Gastrocnemius medialis (tissue), 4 donors: ENCODE results near the gene CDC42BPA. TPM values are rescaled to one million over a fixed set of nuclear protein-coding genes. Genes with fewer than 3 reads are reported as not detected.

Experiments used
- ATAC-seq, 2 donors: fragments of 150-250 bp; one replicate each; pipeline ENCODE4 v1.9.1; 2016
- DNase-seq, 2 donors: peaks; one replicate each; pipeline ENCODE4 v3.0.0-alpha.2; 2019
- H3K27ac ChIP-seq, 4 donors: fragments of 200-600 bp; sonication (generic); 1 replicate in 1 of 4; 2 replicates in 3 of 4; pipeline ENCODE4 v1.5.1; 2016 to 2018; ENCODE audit warnings: mild to moderate bottlenecking in 2 of 4, moderate library complexity in 1 of 4
- H3K27me3 ChIP-seq, 3 donors: fragments of 200-600 bp; sonication (generic) in 2 of 3; 1 replicate in 1 of 3; 2 replicates in 2 of 3; pipeline versions ENCODE4 v1.5.1 to v1.6.0; 2016 to 2019; ENCODE audit warnings: mild to moderate bottlenecking in 1 of 3, moderate library complexity in 1 of 3
- H3K36me3 ChIP-seq, 2 donors: fragments of 200-600 bp; sonication (generic) in 1 of 2; one replicate each; pipeline ENCODE4 v1.5.1; 2017 to 2018
- H3K4me1 ChIP-seq, 2 donors: fragments of 200-600 bp; sonication (generic) in 1 of 2; one replicate each; pipeline ENCODE4 v1.5.1; 2016 to 2017; ENCODE audit warnings: mild to moderate bottlenecking in 2 of 2
- H3K4me3 ChIP-seq, 4 donors: fragments of 200-600 bp; sonication (generic) in 3 of 4; 1 replicate in 1 of 4; 2 replicates in 3 of 4; pipeline ENCODE4 v1.5.1; 2016 to 2019; ENCODE audit warnings: mild to moderate bottlenecking in 2 of 4
- H3K9me3 ChIP-seq, 3 donors: fragments of 200-600 bp; sonication (generic) in 2 of 3; 1 replicate in 1 of 3; 2 replicates in 2 of 3; pipeline ENCODE4 v1.5.1; 2016 to 2019
- POLR2A ChIP-seq, 2 donors: fragments of 450-650 bp; IDR thresholded peaks; one replicate each; pipeline ENCODE4 v1.6.1; 2017; ENCODE audit warnings: antibody characterized with exemption in 2 of 2, mild to moderate bottlenecking in 2 of 2, moderate library complexity in 2 of 2
- in situ Hi-C, 4 donors: fragments of 200-750 bp; cut with MboI; loops; one replicate each; pipeline versions ENCODE4 v1.15.0 to v1.8.0; 2017; ENCODE audit warnings: low sequenced_read_pairs in 4 of 4
- intact Hi-C: fragments of 100-400 bp; cut with DNase I; formaldehyde crosslinking; loops from one replicate; pipeline ENCODE4 v1.15.1; 2023; ENCODE audit warnings: low total_unique reads
- total RNA-seq, 4 donors: library from RNA; depleted of rRNA; stranded (reverse); fragments of >200 nt; gene quantifications; one replicate each; pipeline versions ENCODE4 v1.1.0 to v1.2.3, GENCODE V29; 2016
- TF ChIP-seq, protein P1 (sequence below), 5 experiments: fragments of 450-650 bp in 3 of 5; fragments of 200-600 bp in 2 of 5; sonication (generic) in 2 of 5; IDR thresholded peaks in 4 of 5; conservative IDR thresholded peaks in 1 of 5; 1 replicate in 4 of 5; 2 replicates in 1 of 5; pipeline ENCODE4 v1.5.1; 2016 to 2019; ENCODE audit warnings: antibody characterized with exemption in 5 of 5, mild to moderate bottlenecking in 3 of 5, moderate library complexity in 3 of 5

The CDC42BPA gene
- total RNA-seq, 4 donors from 2014 or later: 13.9 to 30.6 (median 16.6) TPM

DNA sequence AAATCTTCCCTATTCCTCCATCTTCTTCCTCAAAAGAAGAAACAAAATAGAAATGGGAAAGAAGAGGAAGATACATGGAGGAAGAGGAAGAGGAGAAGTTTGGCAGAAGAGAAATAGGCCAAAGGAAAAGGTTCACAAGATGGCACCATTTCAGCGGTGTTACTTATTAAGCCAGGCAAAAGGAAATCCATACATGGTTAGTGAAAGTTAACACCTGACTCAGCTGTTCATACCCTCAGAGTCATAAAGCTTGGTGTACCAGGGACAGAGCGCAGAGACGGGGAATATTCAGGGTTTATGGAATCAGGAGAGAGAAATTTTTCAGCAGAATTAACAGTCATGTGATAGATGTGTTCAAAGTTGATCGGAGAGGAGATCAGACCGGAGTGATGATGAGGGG, 307.6 kb downstream of the CDC42BPA start:
- Histone ChIP-seq H3K27ac (no peak overlapping the region), H3K4me1 (peaks cover 0 to 4% of the 10 kb centered on the region in 2 donors), H3K4me3 (no peak overlapping the region), H3K9me3 (no peaks in the 10 kb centered on the region), H3K27me3 (no peaks in the 10 kb centered on the region), H3K36me3 (peaks cover 0 to 7% of the 10 kb centered on the region in 2 donors)
- in situ Hi-C loops: no loop called here
- TF ChIP-seq, protein P1, sequence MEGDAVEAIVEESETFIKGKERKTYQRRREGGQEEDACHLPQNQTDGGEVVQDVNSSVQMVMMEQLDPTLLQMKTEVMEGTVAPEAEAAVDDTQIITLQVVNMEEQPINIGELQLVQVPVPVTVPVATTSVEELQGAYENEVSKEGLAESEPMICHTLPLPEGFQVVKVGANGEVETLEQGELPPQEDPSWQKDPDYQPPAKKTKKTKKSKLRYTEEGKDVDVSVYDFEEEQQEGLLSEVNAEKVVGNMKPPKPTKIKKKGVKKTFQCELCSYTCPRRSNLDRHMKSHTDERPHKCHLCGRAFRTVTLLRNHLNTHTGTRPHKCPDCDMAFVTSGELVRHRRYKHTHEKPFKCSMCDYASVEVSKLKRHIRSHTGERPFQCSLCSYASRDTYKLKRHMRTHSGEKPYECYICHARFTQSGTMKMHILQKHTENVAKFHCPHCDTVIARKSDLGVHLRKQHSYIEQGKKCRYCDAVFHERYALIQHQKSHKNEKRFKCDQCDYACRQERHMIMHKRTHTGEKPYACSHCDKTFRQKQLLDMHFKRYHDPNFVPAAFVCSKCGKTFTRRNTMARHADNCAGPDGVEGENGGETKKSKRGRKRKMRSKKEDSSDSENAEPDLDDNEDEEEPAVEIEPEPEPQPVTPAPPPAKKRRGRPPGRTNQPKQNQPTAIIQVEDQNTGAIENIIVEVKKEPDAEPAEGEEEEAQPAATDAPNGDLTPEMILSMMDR (IDR thresholded peaks at IDR 0.05 in 4 of 5, conservative IDR thresholded peaks at IDR 0.05 in 1 of 5): no peak
- TF ChIP-seq POLR2A (IDR thresholded peaks at IDR 0.05): no peak
- intact Hi-C loops: no loop called here
- ATAC-seq (peak; percentile 44 to 67), DNase-seq (no peak)

DNA sequence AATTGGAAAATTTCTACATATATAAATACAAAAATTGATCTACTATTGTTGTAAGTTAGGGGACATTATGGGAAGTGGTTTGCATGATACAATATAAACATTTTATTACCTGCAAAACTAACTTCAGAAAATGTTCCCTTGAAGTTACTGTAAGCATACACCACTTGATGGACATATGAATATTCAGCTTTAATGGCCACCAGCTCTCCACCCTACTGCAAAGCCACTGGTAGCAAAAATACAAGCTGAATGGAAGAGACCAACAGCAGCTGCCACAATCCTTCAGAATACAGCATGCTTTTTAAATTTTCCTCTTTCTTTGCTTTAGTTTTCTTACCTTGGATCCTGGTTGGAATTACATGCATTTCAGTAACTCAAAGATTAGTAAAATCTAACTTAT, 308.4 kb downstream of the CDC42BPA start:
- Histone ChIP-seq H3K4me3 (no peak overlapping the region), H3K9me3 (no peaks in the 10 kb centered on the region), H3K27ac (no peak overlapping the region), H3K36me3 (peaks cover 0 to under 1% of the 10 kb centered on the region in 2 donors), H3K4me1 (peaks cover 0 to 4% of the 10 kb centered on the region in 2 donors), H3K27me3 (no peaks in the 10 kb centered on the region)
- ATAC-seq (no peak), DNase-seq (no peak)
- in situ Hi-C loops: no loop called here
- intact Hi-C loops: no loop called here
- TF ChIP-seq, protein P1 (IDR thresholded peaks at IDR 0.05 in 4 of 5, conservative IDR thresholded peaks at IDR 0.05 in 1 of 5): no peak
- TF ChIP-seq POLR2A (IDR thresholded peaks at IDR 0.05): no peak

DNA sequence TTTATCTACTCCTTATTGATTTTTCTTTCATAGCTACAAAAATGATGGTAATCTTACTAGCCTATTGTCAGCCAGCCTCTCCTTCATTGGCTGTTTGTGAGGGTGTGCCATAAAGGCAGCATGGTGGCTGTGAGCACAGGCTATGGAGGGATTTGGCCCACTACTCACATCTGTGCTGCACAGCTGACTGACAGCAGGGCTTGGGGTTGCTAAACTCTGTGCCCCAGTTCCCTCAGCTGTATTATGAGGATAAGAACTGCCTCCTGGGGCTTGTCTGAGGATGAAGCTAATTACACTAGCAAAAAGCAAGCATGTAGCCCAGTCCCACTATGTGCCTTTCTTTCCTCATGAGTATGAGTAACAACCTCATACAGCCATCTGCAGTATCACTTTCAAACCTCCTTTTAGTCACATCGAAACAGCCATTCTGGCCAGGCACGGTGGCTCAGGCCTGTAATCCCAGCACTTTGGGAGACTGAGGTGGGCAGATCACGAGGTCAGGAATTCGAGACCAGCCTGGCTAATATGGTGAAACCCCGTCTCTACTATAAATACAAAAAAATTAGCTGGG, 312.0 kb downstream of the CDC42BPA start:
- Histone ChIP-seq H3K27ac (no peak overlapping the region), H3K9me3 (no peaks in the 10 kb centered on the region), H3K36me3 (peaks cover 0 to 10% of the 10 kb centered on the region in 2 donors), H3K4me1 (peaks cover 0 to 4% of the 10 kb centered on the region in 2 donors), H3K27me3 (no peaks in the 10 kb centered on the region), H3K4me3 (no peak overlapping the region)
- in situ Hi-C loops (no loop called here), intact Hi-C loops (no loop called here)
- ATAC-seq (no peak), DNase-seq (no peak)
- TF ChIP-seq POLR2A (IDR thresholded peaks at IDR 0.05): no peak
- TF ChIP-seq, protein P1 (IDR thresholded peaks at IDR 0.05 in 4 of 5, conservative IDR thresholded peaks at IDR 0.05 in 1 of 5): no peak

DNA sequence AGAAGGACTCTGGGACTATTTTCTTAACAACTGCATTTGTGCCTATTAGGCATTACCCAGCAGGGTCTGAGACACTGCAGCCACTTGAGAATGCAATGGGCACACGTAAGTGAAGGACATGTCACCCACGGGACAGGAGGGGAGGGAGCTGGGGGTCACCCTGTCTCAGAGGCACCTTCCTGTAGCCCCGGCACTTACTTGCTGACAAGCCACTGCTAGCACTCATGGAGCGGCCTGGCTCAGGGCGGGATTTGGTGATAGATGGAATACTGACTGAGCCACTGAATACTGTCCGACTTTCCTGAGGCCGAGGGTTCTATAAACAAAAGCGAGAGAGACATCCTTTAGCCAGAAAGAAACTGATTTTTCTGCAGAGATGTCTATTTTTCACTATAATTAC, 313.5 kb downstream of the CDC42BPA start:
- in situ Hi-C loops: no loop called here
- Histone ChIP-seq H3K27me3 (no peaks in the 10 kb centered on the region), H3K27ac (no peak overlapping the region), H3K36me3 (peaks cover 0 to 10% of the 10 kb centered on the region in 2 donors), H3K4me3 (no peak overlapping the region), H3K4me1 (no peaks in the 10 kb centered on the region), H3K9me3 (no peaks in the 10 kb centered on the region)
- DNase-seq (no peak), ATAC-seq (no peak)
- intact Hi-C loops: no loop called here
- TF ChIP-seq, protein P1 (IDR thresholded peaks at IDR 0.05 in 4 of 5, conservative IDR thresholded peaks at IDR 0.05 in 1 of 5): no peak
- TF ChIP-seq POLR2A (IDR thresholded peaks at IDR 0.05): no peak

DNA sequence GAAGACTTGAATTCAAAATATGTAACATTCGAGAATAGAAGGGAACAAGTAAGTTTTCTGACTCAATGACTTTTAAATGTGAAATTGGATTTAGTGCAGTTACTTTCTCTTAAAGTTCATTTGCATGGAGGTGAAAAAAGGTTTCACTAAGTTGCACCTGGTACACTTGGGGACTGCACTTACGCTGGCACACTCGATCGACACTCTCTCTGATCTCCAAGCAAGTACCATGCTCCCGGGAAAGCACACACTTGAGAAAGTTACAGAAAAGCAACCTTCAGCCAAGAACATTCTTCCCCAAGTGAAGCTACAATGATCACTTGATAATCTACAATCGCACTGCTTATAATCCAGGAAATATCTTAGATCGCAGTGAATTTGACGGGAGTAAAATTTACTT, 315.1 kb downstream of the CDC42BPA start:
- no peak for TF ChIP-seq POLR2A (IDR thresholded peaks at IDR 0.05)
- in situ Hi-C loops (no loop called here), intact Hi-C loops (no loop called here)
- H3K9me3 ChIP-seq: no peaks in the 10 kb centered on the region
- ATAC-seq (no peak), DNase-seq (no peak)
- H3K4me3 ChIP-seq: no peak overlapping the region
- no peak overlapping the region for H3K27ac ChIP-seq
- no peaks in the 10 kb centered on the region for H3K27me3 ChIP-seq
- H3K4me1 ChIP-seq: no peaks in the 10 kb centered on the region
- H3K36me3 ChIP-seq: peaks cover 0 to 10% of the 10 kb centered on the region in 2 donors
